Activated CD8-positive, alpha-beta memory T cell treated with anti-CD3 and anti-CD28 coated beads, Interleukin-2, amount 50 U/mL, for 1 hour (primary cell): ENCODE results near the gene ASS1.
A peak's percentile ranks its signal among the peaks of the same experiment; 100 is the strongest.

Experiments used
- DNase-seq: peaks from one replicate; pipeline ENCODE4 v3.0.0-alpha.2; 2020; ENCODE audit errors: extremely low read depth

Gene ASS1

GRCh38 chr9:130454096-130454811, 9.5 kb downstream of the ASS1 start:
- no peak for DNase-seq

GRCh38 chr9:130454812-130455325, 10.1 kb downstream of the ASS1 start:
- DNase-seq: no peak

- no peak for DNase-seq
Measured at GRCh38 chr9:130458027-130458803, 13.5 kb downstream of the ASS1 start.

- no peak for DNase-seq
Measured at GRCh38 chr9:130458804-130459067, 14.0 kb downstream of the ASS1 start.

- no peak for DNase-seq
Measured at GRCh38 chr9:130459151-130459550, 14.4 kb downstream of the ASS1 start.

- DNase-seq: no peak
Measured at GRCh38 chr9:130459941-130460669, 15.3 kb downstream of the ASS1 start.

- DNase-seq: peak; percentile 10
Measured at GRCh38 chr9:130461218-130461630, 16.5 kb downstream of the ASS1 start.

- DNase-seq: no peak
Measured at GRCh38 chr9:130461731-130462130, 17.0 kb downstream of the ASS1 start.

GRCh38 chr9:130462685-130463540, 18.2 kb downstream of the ASS1 start:
- no peak for DNase-seq

- no peak for DNase-seq
Measured at GRCh38 chr9:130463763-130464745, 19.3 kb downstream of the ASS1 start.

GRCh38 chr9:130465383-130466096, 20.8 kb downstream of the ASS1 start:
- no peak for DNase-seq

- DNase-seq: no peak
Measured at GRCh38 chr9:130466537-130467217, 21.9 kb downstream of the ASS1 start.

GRCh38 chr9:130467316-130467715, 22.6 kb downstream of the ASS1 start:
- no peak for DNase-seq

GRCh38 chr9:130468566-130468965, 23.8 kb downstream of the ASS1 start:
- DNase-seq: no peak

GRCh38 chr9:130470269-130470668, 25.5 kb downstream of the ASS1 start:
- no peak for DNase-seq

GRCh38 chr9:130470950-130471349, 26.2 kb downstream of the ASS1 start:
- no peak for DNase-seq

GRCh38 chr9:130471411-130472183, 26.8 kb downstream of the ASS1 start:
- no peak for DNase-seq

- no peak for DNase-seq
Measured at GRCh38 chr9:130472184-130472705, 27.5 kb downstream of the ASS1 start.
